DOHH2 (cell line): Measurements from ENCODE around the gene ETV6.

ENCODE experiments used
- H3F3A ChIP-seq: fragments of 200-600 bp; sonication (generic), shearing (Covaris generic); 2 replicates; pipeline ENCODE4 v1.6.0; 2016; ENCODE audit warnings: antibody characterized with exemption, mild to moderate bottlenecking; ENCODE audit not compliant: control insufficient read depth, insufficient read depth
- H3K27ac ChIP-seq: fragments of 200-600 bp; sonication (generic); 2 replicates; pipeline ENCODE4 v1.5.1; 2014; ENCODE audit warnings: low read depth, mild to moderate bottlenecking, low read length, moderate library complexity
- H3K27me3 ChIP-seq: fragments of 200-600 bp; sonication (generic); 2 replicates; pipeline ENCODE4 v1.6.1; 2014; ENCODE audit warnings: mild to moderate bottlenecking, low read length, mixed read lengths; ENCODE audit not compliant: control insufficient read depth
- H3K36me3 ChIP-seq: fragments of 200-600 bp; sonication (generic); 2 replicates; pipeline ENCODE4 v1.6.1; 2014; ENCODE audit warnings: mild to moderate bottlenecking, low read length, moderate library complexity, mixed read lengths; ENCODE audit not compliant: control insufficient read depth
- H3K4me1 ChIP-seq: fragments of 200-600 bp; sonication (generic); 2 replicates; pipeline ENCODE4 v1.6.1; 2014; ENCODE audit warnings: mild to moderate bottlenecking, low read length, mixed read lengths; ENCODE audit not compliant: control insufficient read depth
- H3K4me2 ChIP-seq: fragments of 200-600 bp; sonication (generic); 2 replicates; pipeline ENCODE4 v1.6.0; 2014; ENCODE audit warnings: mild to moderate bottlenecking, low read length, moderate library complexity
- H3K4me3 ChIP-seq: fragments of 200-600 bp; sonication (generic); 2 replicates; pipeline ENCODE4 v1.5.1; 2014; ENCODE audit warnings: mild to moderate bottlenecking, low read length, mixed read lengths
- H3K79me2 ChIP-seq: fragments of 200-600 bp; sonication (generic); 2 replicates; pipeline ENCODE4 v1.6.1; 2014; ENCODE audit warnings: mild to moderate bottlenecking, low read length, mixed read lengths; ENCODE audit not compliant: control insufficient read depth
- H3K9me2 ChIP-seq: fragments of 200-600 bp; sonication (generic); replicated peaks from 2 replicates; pipeline ENCODE4 v1.6.1; 2014; ENCODE audit warnings: mild to moderate bottlenecking, low read length, mixed read lengths; ENCODE audit not compliant: control insufficient read depth
- H3K9me3 ChIP-seq: fragments of 200-600 bp; sonication (generic); 2 replicates; pipeline ENCODE4 v1.6.1; 2014; ENCODE audit warnings: antibody characterized with exemption, low read length, mixed read lengths; ENCODE audit not compliant: control insufficient read depth, insufficient read depth
- H4K20me1 ChIP-seq: fragments of 200-600 bp; sonication (generic); 2 replicates; pipeline ENCODE4 v1.6.0; 2014; ENCODE audit warnings: low read depth, mild to moderate bottlenecking, antibody characterized with exemption, low read length, moderate library complexity; ENCODE audit not compliant: control insufficient read depth, insufficient read depth
- EZH2phosphoT487 ChIP-seq: fragments of 200-600 bp; sonication (generic); IDR thresholded peaks from 2 replicates; pipeline ENCODE4 v1.6.1; 2017; ENCODE audit warnings: borderline replicate concordance, mild to moderate bottlenecking, antibody characterized with exemption, low read length, moderate library complexity, mixed read lengths
- TF ChIP-seq, protein P1 (sequence below): fragments of 200-600 bp; sonication (generic); IDR thresholded peaks from one replicate; pipeline ENCODE4 v1.5.1; 2014; ENCODE audit warnings: antibody characterized with exemption, mild to moderate bottlenecking, low read depth, low read length; ENCODE audit not compliant: poor library complexity, severe bottlenecking

Gene ETV6

DNA sequence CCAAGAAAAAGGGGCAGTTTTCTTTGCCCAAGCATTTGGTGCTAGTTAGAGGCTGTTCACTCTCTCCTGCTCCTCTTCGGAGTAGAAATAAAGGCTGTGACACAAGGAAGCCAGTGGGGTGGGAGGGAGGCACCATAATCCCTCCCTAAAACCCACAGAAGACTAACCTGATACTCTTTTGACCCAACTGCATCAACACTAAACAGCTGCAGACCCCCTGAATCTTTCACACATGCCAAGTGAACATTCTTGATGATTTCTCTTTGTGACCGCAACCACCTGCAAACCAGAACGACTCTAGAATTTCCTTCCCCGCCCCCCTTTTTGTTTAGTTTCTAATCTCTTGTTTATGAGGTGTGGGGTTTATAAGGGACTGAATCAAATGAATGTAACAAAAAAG lies 245.4 kb downstream of the ETV6 start:
- Histone ChIP-seq H3K27me3 (no peaks in the 10 kb centered on the region), H3K27ac (peak overlapping the region; percentile 14), H3K4me2 (peak overlapping the region; percentile 48), H4K20me1 (no peaks in the 10 kb centered on the region), H3K9me3 (no peaks in the 10 kb centered on the region), H3K4me1 (peaks cover 64% of the 10 kb centered on the region), H3F3A (no peaks in the 10 kb centered on the region), H3K9me2 (no peaks in the 10 kb centered on the region), H3K79me2 (no peaks in the 10 kb centered on the region), H3K4me3 (peak overlapping the region; percentile 17), H3K36me3 (peaks cover 11% of the 10 kb centered on the region)
- TF ChIP-seq EZH2phosphoT487: no peak
- TF ChIP-seq, protein P1, sequence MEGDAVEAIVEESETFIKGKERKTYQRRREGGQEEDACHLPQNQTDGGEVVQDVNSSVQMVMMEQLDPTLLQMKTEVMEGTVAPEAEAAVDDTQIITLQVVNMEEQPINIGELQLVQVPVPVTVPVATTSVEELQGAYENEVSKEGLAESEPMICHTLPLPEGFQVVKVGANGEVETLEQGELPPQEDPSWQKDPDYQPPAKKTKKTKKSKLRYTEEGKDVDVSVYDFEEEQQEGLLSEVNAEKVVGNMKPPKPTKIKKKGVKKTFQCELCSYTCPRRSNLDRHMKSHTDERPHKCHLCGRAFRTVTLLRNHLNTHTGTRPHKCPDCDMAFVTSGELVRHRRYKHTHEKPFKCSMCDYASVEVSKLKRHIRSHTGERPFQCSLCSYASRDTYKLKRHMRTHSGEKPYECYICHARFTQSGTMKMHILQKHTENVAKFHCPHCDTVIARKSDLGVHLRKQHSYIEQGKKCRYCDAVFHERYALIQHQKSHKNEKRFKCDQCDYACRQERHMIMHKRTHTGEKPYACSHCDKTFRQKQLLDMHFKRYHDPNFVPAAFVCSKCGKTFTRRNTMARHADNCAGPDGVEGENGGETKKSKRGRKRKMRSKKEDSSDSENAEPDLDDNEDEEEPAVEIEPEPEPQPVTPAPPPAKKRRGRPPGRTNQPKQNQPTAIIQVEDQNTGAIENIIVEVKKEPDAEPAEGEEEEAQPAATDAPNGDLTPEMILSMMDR: no peak

DNA sequence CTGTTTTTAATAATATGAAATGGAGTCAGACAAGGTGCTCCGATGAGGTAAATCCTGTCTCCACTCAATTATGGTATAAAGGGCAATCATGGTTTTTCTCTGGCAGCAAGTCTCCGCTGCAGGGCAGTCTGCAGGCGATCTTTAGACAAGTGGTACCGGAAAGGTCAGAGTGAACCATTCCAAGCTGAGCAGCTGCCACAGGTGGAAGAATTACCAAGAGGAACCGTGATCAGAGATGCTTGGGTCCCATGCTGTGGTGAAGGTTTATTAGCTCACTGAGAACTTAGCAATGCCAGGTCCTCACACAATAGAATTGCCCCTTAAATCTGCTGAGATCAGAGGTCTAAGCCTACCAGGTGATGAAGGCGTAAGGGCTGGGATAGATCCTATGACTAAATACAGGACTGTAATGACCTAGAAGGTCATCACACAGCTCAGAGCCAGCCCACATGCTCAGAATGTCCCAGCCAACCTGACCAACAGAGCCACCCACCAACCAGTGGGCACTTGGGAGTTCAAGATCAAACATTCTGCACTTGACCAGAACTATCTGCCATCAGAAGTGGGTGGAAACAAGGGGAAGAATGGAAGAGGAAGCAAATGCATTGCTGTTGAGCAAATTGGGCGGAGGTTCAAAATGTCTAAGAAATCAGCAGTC lies 246.1 kb downstream of the ETV6 start:
- Histone ChIP-seq H3K27ac (no peak overlapping the region), H3K4me2 (peak overlapping the region; percentile 48), H4K20me1 (no peaks in the 10 kb centered on the region), H3K4me1 (peaks cover 57% of the 10 kb centered on the region), H3K27me3 (no peaks in the 10 kb centered on the region), H3F3A (no peaks in the 10 kb centered on the region), H3K79me2 (no peaks in the 10 kb centered on the region), H3K9me2 (no peaks in the 10 kb centered on the region), H3K9me3 (no peaks in the 10 kb centered on the region), H3K4me3 (peak overlapping the region; percentile 18), H3K36me3 (peaks cover 11% of the 10 kb centered on the region)
- TF ChIP-seq EZH2phosphoT487: no peak
- TF ChIP-seq, protein P1: no peak

DNA sequence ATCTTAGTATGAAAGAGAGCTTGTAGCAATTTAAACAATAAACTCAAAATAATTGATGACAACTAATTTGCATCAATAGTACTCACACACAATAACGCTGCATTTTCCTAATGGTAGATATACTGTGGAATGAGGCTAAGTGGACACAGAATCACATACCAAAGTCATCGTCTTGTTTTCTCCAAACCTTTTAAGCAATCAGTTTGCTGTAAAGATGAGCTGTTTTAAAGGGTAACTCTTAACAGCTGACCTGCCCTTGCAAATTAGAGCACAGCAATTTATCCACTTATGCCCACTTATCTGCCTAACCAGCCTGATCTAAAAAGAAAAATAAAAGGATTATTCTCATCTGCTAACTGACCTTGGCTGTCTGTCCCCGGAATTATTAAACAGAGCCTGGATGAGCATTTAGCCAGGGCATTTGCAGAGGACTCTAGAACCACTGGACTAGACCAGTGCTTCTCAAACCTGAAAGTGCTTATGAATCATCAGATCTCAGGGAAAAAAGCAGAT lies 247.0 kb downstream of the ETV6 start:
- Histone ChIP-seq H3K4me3 (no peak overlapping the region), H4K20me1 (no peaks in the 10 kb centered on the region), H3K9me2 (no peaks in the 10 kb centered on the region), H3K4me2 (peak overlapping the region; percentile 48), H3K27ac (no peak overlapping the region), H3K27me3 (no peaks in the 10 kb centered on the region), H3K4me1 (peaks cover 48% of the 10 kb centered on the region), H3K36me3 (peaks cover 11% of the 10 kb centered on the region), H3K9me3 (no peaks in the 10 kb centered on the region), H3K79me2 (no peaks in the 10 kb centered on the region), H3F3A (no peaks in the 10 kb centered on the region)
- TF ChIP-seq EZH2phosphoT487: no peak
- TF ChIP-seq, protein P1: no peak
